ENCODE measurements around the gene USHBP1. TPM values are rescaled to one million over a fixed set of nuclear protein-coding genes. Genes with fewer than 3 reads are reported as not detected.

The USHBP1 gene
- total and polyA plus RNA-seq, 2 of the 13 experiments (the other 11 are each of a cell fraction or from before 2014, with no cell fraction given): 0.15 to 1.5 TPM

- TF ChIP-seq DZIP1 (CRISPR knock-in tag; IDR thresholded peaks at IDR 0.05) (0 out of 2 replicates have a peak, but pooled peaks have one; percentile 78), STAG1 (CRISPR knock-in tag; IDR thresholded peaks at IDR 0.05) (no peak; the same call in 1 of the 2 replicates), KAT2B (IDR thresholded peaks at IDR 0.05; ENCODE audit: borderline replicate concordance, low read depth, low read length) (no peak), ZNF549 (CRISPR knock-in tag; IDR thresholded peaks at IDR 0.05) (no peak), KLF16 (CRISPR knock-in tag; IDR thresholded peaks at IDR 0.05) (peak in 1 of 2 experiments; percentile 97; a peak in 2 of 4 replicates), ZNF703 (CRISPR knock-in tag; IDR thresholded peaks at IDR 0.05; ENCODE audit: borderline replicate concordance) (peak; percentile 98), SYNCRIP (IDR thresholded peaks at IDR 0.05; ENCODE audit: insufficient read depth, low read depth, low read length) (no peak), AGO1 (IDR thresholded peaks at IDR 0.05; ENCODE audit: low read depth, low read length, poor library complexity, severe bottlenecking) (no peak), ZNF557 (CRISPR knock-in tag; IDR thresholded peaks at IDR 0.05) (no peak), ZNF576 (CRISPR knock-in tag; IDR thresholded peaks at IDR 0.05) (0 out of 2 replicates have a peak, but pooled peaks have one; percentile 69), ZNF879 (CRISPR knock-in tag; IDR thresholded peaks at IDR 0.05) (no peak), ZNF740 (CRISPR knock-in tag; IDR thresholded peaks at IDR 0.05) (peak; percentile 63; the same call in 1 of the 2 replicates), E2F2 (CRISPR knock-in tag; IDR thresholded peaks at IDR 0.05; ENCODE audit: borderline replicate concordance) (no peak), ZNF432 (CRISPR knock-in tag; IDR thresholded peaks at IDR 0.05; ENCODE audit: borderline replicate concordance) (no peak), HMG20B (CRISPR knock-in tag; conservative IDR thresholded peaks at IDR 0.05) (peak; percentile 97), ZNF224 (CRISPR knock-in tag; IDR thresholded peaks at IDR 0.05) (peak; percentile 55; the same call in 1 of the 2 replicates), FOXO4 (CRISPR knock-in tag; conservative IDR thresholded peaks at IDR 0.05) (peak; percentile 96; the same call in 1 of the 2 replicates), AGO2 (optimal IDR thresholded peaks at IDR 0.05; ENCODE audit: low read depth, low read length) (peak; percentile 64), ZNF264 (CRISPR knock-in tag; IDR thresholded peaks at IDR 0.05) (peak; percentile 92), MBNL3 (CRISPR knock-in tag; conservative IDR thresholded peaks at IDR 0.05) (no peak), ZFY (CRISPR knock-in tag; IDR thresholded peaks at IDR 0.05) (peak; percentile 77), SOX6 (IDR thresholded peaks at IDR 0.05) (no peak), SOX6 (CRISPR knock-in tag; IDR thresholded peaks at IDR 0.05) (peak; percentile 96), ATF3 (CRISPR knock-in tag; IDR thresholded peaks at IDR 0.05) (peak; percentile 37; the same call in 1 of the 2 replicates)
Observed at GRCh38 chr19:17248011-17248776, 16.4 kb downstream of the USHBP1 start (continued).

Measured in HepG2 (cell line).